ENCODE data around the gene ZNF804B.
A peak's percentile ranks its signal among the peaks of the same experiment; 100 is the strongest.

The ZNF804B gene

GRCh38 chr7:88806280-88807037 lies 47.0 kb downstream of the ZNF804B start:
- ChIA-PET CTCF (no interaction called here), POLR2A (no interaction called here)
- no peak for DNase-seq (ENCODE audit: low read depth, low spot score)
- H3K4me3 ChIP-seq (ENCODE audit: low read depth, low read length), result no peak overlapping the region
- no peak for TF ChIP-seq CTCF (IDR thresholded peaks at IDR 0.05; ENCODE audit: insufficient read depth, low read length, missing control alignments)

- ChIA-PET POLR2A (no interaction called here), CTCF (no interaction called here)
- DNase-seq (ENCODE audit: low read depth, low spot score), result no peak
- TF ChIP-seq CTCF (IDR thresholded peaks at IDR 0.05; ENCODE audit: insufficient read depth, low read length, missing control alignments), result no peak
- H3K4me3 ChIP-seq (ENCODE audit: low read depth, low read length), result no peak overlapping the region
Observed at GRCh38 chr7:88818552-88818951, 59.1 kb downstream of the ZNF804B start.

- no peak for DNase-seq (ENCODE audit: low read depth, low spot score)
- H3K4me3 ChIP-seq (ENCODE audit: low read depth, low read length), result no peak overlapping the region
- ChIA-PET POLR2A (no interaction called here), CTCF (no interaction called here)
- TF ChIP-seq CTCF (IDR thresholded peaks at IDR 0.05; ENCODE audit: insufficient read depth, low read length, missing control alignments), result no peak
Observed at GRCh38 chr7:88826222-88826621, 66.7 kb downstream of the ZNF804B start.

GRCh38 chr7:88835147-88835728 lies 75.7 kb downstream of the ZNF804B start:
- no peak overlapping the region for H3K4me3 ChIP-seq (ENCODE audit: low read depth, low read length)
- CTCF ChIA-PET, result interaction anchor here (1.0 to 2.6 kb wide), 3 partner anchors 12 to 594 kb away, joined by 3 to 9 read pairs (median 5); no protein-coding TSS in a partner anchor
- TF ChIP-seq CTCF (IDR thresholded peaks at IDR 0.05; ENCODE audit: insufficient read depth, low read length, missing control alignments), result peak; percentile 3
- POLR2A ChIA-PET, result no interaction called here
- DNase-seq (ENCODE audit: low read depth, low spot score), result no peak

- DNase-seq (ENCODE audit: low read depth, low spot score), result no peak
- POLR2A ChIA-PET, result no interaction called here
- H3K4me3 ChIP-seq (ENCODE audit: low read depth, low read length), result no peak overlapping the region
- no peak for TF ChIP-seq CTCF (IDR thresholded peaks at IDR 0.05; ENCODE audit: insufficient read depth, low read length, missing control alignments)
- CTCF ChIA-PET, result no interaction called here
Observed at GRCh38 chr7:88842201-88842600, 82.7 kb downstream of the ZNF804B start.

- TF ChIP-seq CTCF (IDR thresholded peaks at IDR 0.05; ENCODE audit: insufficient read depth, low read length, missing control alignments), result no peak
- no peak for DNase-seq (ENCODE audit: low read depth, low spot score)
- POLR2A ChIA-PET, result no interaction called here
- H3K4me3 ChIP-seq (ENCODE audit: low read depth, low read length), result no peak overlapping the region
- CTCF ChIA-PET, result no interaction called here
Observed at GRCh38 chr7:88845091-88845490, 85.6 kb downstream of the ZNF804B start.
